Suppressor macrophage (primary cell): ENCODE results near the gene MMP24OS.
"Not testable (repeated sequence)": the region's sequence is repeated elsewhere in the genome, so short reads cannot be mapped to it uniquely, and the experiment has no call there.

Source experiments
- DNase-seq, 4 experiments: peaks; one replicate each; pipeline ENCODE4 v3.0.0-alpha.2; 2020 to 2022

The MMP24OS gene

GRCh38 chr20:35275741-35276251 is 2.1 kb downstream of the MMP24OS start:
- DNase-seq = no peak

GRCh38 chr20:35274172-35275092 is 3.5 kb downstream of the MMP24OS start:
- DNase-seq = no peak

- DNase-seq = no peak
Observed at GRCh38 chr20:35273449-35274171, 4.3 kb downstream of the MMP24OS start.

- no peak for DNase-seq
Observed at GRCh38 chr20:35271904-35272303, 6.0 kb downstream of the MMP24OS start.

- DNase-seq = no peak
Observed at GRCh38 chr20:35271073-35271882, 6.6 kb downstream of the MMP24OS start.

- no peak for DNase-seq
Observed at GRCh38 chr20:35270021-35270902, 7.7 kb downstream of the MMP24OS start.

- peak; percentile 49 to 76 (median 56) for DNase-seq
Observed at GRCh38 chr20:35269055-35269781, 8.7 kb downstream of the MMP24OS start.

- DNase-seq = no peak
Observed at GRCh38 chr20:35267092-35267491, 10.8 kb downstream of the MMP24OS start.

- no peak for DNase-seq
Observed at GRCh38 chr20:35264755-35265154, 13.2 kb downstream of the MMP24OS start.

GRCh38 chr20:35263532-35264341 is 14.2 kb downstream of the MMP24OS start:
- no peak for DNase-seq

GRCh38 chr20:35262731-35263531 is 15.0 kb downstream of the MMP24OS start:
- not testable (repeated sequence) for DNase-seq

GRCh38 chr20:35262321-35262720 is 15.6 kb downstream of the MMP24OS start:
- not testable (repeated sequence) for DNase-seq

GRCh38 chr20:35260426-35260825 is 17.5 kb downstream of the MMP24OS start:
- no peak for DNase-seq

- DNase-seq = no peak
Observed at GRCh38 chr20:35257175-35257909, 20.6 kb downstream of the MMP24OS start.

GRCh38 chr20:35254448-35254999 is 23.4 kb downstream of the MMP24OS start:
- DNase-seq = no peak

GRCh38 chr20:35253010-35253409 is 24.9 kb downstream of the MMP24OS start:
- DNase-seq = no peak

GRCh38 chr20:35252598-35252997 is 25.3 kb downstream of the MMP24OS start:
- not testable (repeated sequence) for DNase-seq

GRCh38 chr20:35252037-35252461 is 25.9 kb downstream of the MMP24OS start:
- no peak for DNase-seq
